ENCODE results near the gene ECI1. TPM values are rescaled to one million over a fixed set of nuclear protein-coding genes. Genes with fewer than 3 reads are reported as not detected.
A peak's percentile ranks its signal among the peaks of the same experiment; 100 is the strongest.

The ECI1 gene
- total RNA-seq, 2 donors from 2014 or later = 75.8 to 94.7 TPM

DNA sequence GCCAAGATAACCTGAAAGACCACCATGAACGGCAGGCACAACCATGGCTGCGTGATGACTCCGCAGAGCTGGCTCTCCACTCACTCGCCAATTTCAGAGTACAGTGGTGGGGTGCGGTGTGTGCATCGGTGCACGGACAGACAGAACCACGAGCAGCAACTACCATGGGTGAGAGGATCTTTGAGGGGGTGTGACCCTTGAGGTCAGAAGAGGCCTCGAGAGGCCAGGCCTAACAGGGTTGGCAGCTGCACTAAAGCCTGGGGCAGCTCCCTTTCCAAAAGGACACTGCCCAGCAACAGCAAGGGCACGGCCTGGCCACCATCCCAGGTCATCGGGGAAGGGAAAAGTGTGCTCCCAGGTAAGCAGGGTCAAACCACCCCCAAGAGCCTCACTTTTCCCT is 1.9 kb upstream of the ECI1 start:
- Histone ChIP-seq H3K4me1 (ENCODE audit: control insufficient read depth, insufficient read depth, low read length) (peaks cover 7% of the 10 kb centered on the region), H3K4me3 (ENCODE audit: low read length) (no peak overlapping the region), H3K27ac (ENCODE audit: low read depth, low read length) (no peak overlapping the region), H3K9ac (ENCODE audit: extremely low read depth, low read length, poor library complexity, severe bottlenecking) (no peak overlapping the region), H3K27me3 (ENCODE audit: control insufficient read depth, insufficient read depth, low read length, poor library complexity, severe bottlenecking) (no peaks in the 10 kb centered on the region), H3K36me3 (ENCODE audit: control insufficient read depth, insufficient read depth, low read length) (peaks cover 66% of the 10 kb centered on the region), H3K9me3 (ENCODE audit: control insufficient read depth, low read length) (no peaks in the 10 kb centered on the region)
- peaks cover 2% of the 10 kb centered on the region for H3K9me3 Mint-ChIP-seq
- H3K4me1 Mint-ChIP-seq = peaks cover 14% of the 10 kb centered on the region
- WGBS, 2 experiments (ENCODE audit: insufficient coverage in 1 of 2, insufficient read length in 1 of 2) = 92 to 99% methylated on average over 7 to 11 of the region's 11 CpGs
- no peaks in the 10 kb centered on the region for H3K27me3 Mint-ChIP-seq (ENCODE audit: insufficient read depth)
- H3K27ac Mint-ChIP-seq = peak overlapping the region; percentile 70
- H3K4me3 Mint-ChIP-seq = no peak overlapping the region
- TF ChIP-seq, protein P1, sequence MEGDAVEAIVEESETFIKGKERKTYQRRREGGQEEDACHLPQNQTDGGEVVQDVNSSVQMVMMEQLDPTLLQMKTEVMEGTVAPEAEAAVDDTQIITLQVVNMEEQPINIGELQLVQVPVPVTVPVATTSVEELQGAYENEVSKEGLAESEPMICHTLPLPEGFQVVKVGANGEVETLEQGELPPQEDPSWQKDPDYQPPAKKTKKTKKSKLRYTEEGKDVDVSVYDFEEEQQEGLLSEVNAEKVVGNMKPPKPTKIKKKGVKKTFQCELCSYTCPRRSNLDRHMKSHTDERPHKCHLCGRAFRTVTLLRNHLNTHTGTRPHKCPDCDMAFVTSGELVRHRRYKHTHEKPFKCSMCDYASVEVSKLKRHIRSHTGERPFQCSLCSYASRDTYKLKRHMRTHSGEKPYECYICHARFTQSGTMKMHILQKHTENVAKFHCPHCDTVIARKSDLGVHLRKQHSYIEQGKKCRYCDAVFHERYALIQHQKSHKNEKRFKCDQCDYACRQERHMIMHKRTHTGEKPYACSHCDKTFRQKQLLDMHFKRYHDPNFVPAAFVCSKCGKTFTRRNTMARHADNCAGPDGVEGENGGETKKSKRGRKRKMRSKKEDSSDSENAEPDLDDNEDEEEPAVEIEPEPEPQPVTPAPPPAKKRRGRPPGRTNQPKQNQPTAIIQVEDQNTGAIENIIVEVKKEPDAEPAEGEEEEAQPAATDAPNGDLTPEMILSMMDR (conservative IDR thresholded peaks at IDR 0.05) = no peak
- peak; percentile 41 for DNase-seq
- H3K36me3 Mint-ChIP-seq (ENCODE audit: low read depth) = peaks cover 59% of the 10 kb centered on the region

DNA sequence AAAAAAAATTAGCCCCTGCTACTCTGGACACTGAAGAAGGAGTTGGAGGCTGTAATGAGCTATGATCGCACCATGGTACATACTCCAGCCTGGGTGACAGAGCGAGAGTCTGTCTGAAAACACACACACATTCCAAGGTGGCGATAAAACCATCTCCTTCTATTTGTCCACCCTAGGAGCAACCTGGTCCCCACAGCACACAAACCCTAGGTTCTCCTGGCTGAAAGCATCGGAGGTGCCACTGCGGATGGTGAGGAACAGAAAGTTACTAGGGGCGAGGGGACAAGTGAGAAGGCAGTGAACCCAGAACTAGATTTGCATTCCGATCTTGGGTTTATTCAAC is 1.4 kb upstream of the ECI1 start:
- peaks cover 14% of the 10 kb centered on the region for H3K4me1 Mint-ChIP-seq
- no peak for DNase-seq
- WGBS, 2 experiments (ENCODE audit: insufficient coverage in 1 of 2, insufficient read length in 1 of 2) = 96 to 100% methylated on average over 1 to 7 of the region's 7 CpGs
- no peak overlapping the region for H3K4me3 ChIP-seq (ENCODE audit: low read length)
- no peak overlapping the region for H3K4me3 Mint-ChIP-seq
- H3K36me3 Mint-ChIP-seq (ENCODE audit: low read depth) = peaks cover 55% of the 10 kb centered on the region
- H3K9me3 ChIP-seq (ENCODE audit: control insufficient read depth, low read length) = no peaks in the 10 kb centered on the region
- H3K9ac ChIP-seq (ENCODE audit: extremely low read depth, low read length, poor library complexity, severe bottlenecking) = peak overlapping the region; percentile 87
- no peaks in the 10 kb centered on the region for H3K27me3 Mint-ChIP-seq (ENCODE audit: insufficient read depth)
- TF ChIP-seq, protein P1 (conservative IDR thresholded peaks at IDR 0.05) = no peak
- peak overlapping the region; percentile 70 for H3K27ac Mint-ChIP-seq
- H3K4me1 ChIP-seq (ENCODE audit: control insufficient read depth, insufficient read depth, low read length) = peaks cover 7% of the 10 kb centered on the region
- peaks cover 2% of the 10 kb centered on the region for H3K9me3 Mint-ChIP-seq
- no peak overlapping the region for H3K27ac ChIP-seq (ENCODE audit: low read depth, low read length)
- H3K27me3 ChIP-seq (ENCODE audit: control insufficient read depth, insufficient read depth, low read length, poor library complexity, severe bottlenecking) = no peaks in the 10 kb centered on the region
- peaks cover 61% of the 10 kb centered on the region for H3K36me3 ChIP-seq (ENCODE audit: control insufficient read depth, insufficient read depth, low read length)

DNA sequence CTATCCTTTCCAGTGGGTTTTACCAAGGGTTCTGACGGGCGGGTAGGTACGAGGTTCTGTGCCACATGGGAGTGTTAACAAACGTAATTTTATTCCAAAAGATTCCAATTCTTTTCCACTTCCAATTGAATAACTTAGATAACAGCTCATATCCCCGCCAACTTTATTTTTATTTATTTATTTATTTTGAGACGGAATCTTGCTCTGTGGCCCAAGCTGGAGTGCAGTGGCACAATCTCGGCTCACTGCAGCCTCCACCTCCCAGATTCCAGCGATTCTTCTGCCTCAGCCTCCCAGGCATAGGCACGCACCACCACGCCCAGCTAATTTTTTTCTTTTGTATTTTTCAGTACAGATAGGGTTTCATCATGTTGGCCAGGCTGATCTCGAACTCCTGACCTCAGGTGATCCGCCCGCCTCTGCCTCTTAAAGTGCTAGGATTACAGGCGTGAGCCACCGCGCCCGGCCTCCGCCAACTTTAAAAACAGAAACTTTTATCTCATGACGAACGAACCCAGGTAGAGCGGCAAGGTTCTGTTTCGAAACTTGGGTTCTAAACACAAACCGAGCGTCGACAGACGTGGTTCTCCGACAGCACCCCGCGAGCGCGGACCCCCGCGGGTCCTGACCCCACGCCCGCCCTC is 613 bp downstream of the ECI1 start:
- Mint-ChIP-seq H3K36me3 (ENCODE audit: low read depth) (peaks cover 47% of the 10 kb centered on the region), H3K4me1 (peaks cover 14% of the 10 kb centered on the region), H3K4me3 (peak overlapping the region; percentile 86), H3K9me3 (peaks cover 2% of the 10 kb centered on the region), H3K27ac (peak overlapping the region; percentile 89), H3K27me3 (ENCODE audit: insufficient read depth) (no peaks in the 10 kb centered on the region)
- H3K4me1 ChIP-seq (ENCODE audit: control insufficient read depth, insufficient read depth, low read length) = peaks cover 7% of the 10 kb centered on the region
- H3K9ac ChIP-seq (ENCODE audit: extremely low read depth, low read length, poor library complexity, severe bottlenecking) = peak overlapping the region; percentile 87
- 7 to 25% methylated on average over 11 to 34 of the region's 35 CpGs for WGBS, 2 experiments (ENCODE audit: insufficient coverage in 1 of 2, insufficient read length in 1 of 2)
- no peak for DNase-seq
- H3K4me3 ChIP-seq (ENCODE audit: low read length) = peak overlapping the region; percentile 92
- H3K9me3 ChIP-seq (ENCODE audit: control insufficient read depth, low read length) = no peaks in the 10 kb centered on the region
- H3K36me3 ChIP-seq (ENCODE audit: control insufficient read depth, insufficient read depth, low read length) = peaks cover 52% of the 10 kb centered on the region
- H3K27me3 ChIP-seq (ENCODE audit: control insufficient read depth, insufficient read depth, low read length, poor library complexity, severe bottlenecking) = no peaks in the 10 kb centered on the region
- TF ChIP-seq, protein P1 (conservative IDR thresholded peaks at IDR 0.05) = no peak
- H3K27ac ChIP-seq (ENCODE audit: low read depth, low read length) = peak overlapping the region; percentile 78

All from endodermal cell (in vitro differentiated cells).